HG03442 (cell line): ENCODE data around the gene DENND4B.
"Not testable (repeated sequence)": the region's sequence is repeated elsewhere in the genome, so short reads cannot be mapped to it uniquely, and the experiment has no call there.

Source experiments
- ATAC-seq: cut with Tn5 transposase; IDR thresholded peaks from one replicate; pipeline ENCODE4 v1.9.1; 2021; ENCODE audit warnings: mild to moderate bottlenecking, moderate library complexity; ENCODE audit not compliant: unreplicated experiment

Gene DENND4B

DNA sequence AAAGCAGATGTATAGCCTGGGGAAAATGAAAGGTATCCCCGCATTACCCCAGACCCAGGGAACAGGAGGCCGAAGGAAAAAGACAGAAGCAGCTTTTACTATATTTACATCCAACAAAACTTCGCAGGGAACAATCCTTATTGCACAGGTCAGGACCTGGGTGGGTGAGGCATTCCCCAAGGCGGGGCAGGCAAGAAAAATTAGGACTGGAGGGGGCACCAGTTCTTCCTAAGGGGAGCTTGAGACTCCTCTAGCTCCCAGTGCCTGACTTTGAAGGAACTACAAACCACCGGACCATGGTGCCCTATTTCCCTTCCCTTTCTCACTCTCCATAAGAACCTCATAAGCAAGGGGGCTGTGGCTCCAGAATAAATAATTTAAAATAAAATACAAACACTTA, 17.1 kb downstream of the DENND4B start:
- no peak for ATAC-seq

DNA sequence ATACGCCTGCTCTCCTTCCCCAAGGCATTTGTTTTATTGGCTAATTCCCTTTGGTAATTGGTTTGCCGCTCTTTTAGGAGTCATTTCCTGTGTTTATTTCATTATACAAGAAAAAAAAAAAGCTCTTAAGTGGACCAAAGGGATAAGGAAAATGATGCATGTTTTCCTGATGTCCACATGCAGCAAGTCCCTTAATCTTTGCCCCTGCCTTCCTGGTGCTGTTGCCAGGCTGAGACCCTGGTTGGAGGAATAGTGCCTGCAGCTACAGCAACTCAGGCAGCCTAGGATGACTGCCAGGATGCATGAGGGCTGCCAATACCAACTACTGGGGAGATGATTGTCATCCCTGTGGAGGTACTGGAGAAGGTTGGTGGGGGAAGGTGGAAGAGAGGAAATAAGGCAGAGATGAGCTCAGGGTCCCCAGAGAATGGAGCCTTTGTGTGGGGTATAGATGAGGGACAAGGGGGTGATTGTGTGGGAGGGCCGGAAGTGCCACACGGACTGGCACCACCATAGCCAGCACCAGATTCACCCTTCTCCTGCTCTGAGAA, 17.7 kb downstream of the DENND4B start:
- ATAC-seq: no peak

DNA sequence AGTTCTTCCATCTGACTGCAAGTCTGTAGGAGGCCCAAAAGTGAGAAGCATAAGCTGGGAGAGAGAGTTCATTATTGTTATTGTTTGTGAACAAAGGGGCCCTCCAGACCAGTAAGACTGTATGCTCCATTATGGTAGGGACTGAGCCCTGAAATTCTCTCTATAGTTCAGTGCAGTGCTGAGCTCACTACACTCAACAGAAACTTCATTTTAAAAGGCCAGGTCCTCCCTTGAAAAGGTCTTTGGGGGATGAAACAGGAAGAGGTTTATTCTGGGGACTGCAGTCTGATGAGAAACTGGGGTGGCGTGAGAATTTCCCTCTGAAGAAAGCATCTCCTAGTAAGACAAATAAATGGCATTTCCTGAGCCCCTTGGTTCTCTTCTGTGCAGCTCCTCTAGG, 18.3 kb downstream of the DENND4B start:
- ATAC-seq: no peak

DNA sequence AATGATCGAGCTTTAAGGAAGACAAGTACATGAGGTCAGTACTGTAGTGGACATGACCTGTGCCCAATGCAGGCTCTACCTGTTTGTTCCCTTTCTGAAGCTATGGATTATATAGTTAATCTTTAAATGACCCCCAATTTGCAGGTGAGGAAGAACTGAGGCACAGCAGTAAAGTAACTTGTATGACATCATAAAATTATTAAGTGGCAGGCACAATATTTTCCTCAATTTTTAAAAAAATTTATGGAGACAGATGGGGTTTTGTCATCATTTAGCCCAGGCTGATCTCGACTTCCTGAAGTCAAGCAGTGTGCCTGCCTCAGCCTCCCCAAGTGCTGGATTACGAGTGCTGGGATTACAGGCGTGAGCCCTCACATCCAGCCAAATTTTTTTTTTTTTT, 20.1 kb downstream of the DENND4B start:
- no peak for ATAC-seq

DNA sequence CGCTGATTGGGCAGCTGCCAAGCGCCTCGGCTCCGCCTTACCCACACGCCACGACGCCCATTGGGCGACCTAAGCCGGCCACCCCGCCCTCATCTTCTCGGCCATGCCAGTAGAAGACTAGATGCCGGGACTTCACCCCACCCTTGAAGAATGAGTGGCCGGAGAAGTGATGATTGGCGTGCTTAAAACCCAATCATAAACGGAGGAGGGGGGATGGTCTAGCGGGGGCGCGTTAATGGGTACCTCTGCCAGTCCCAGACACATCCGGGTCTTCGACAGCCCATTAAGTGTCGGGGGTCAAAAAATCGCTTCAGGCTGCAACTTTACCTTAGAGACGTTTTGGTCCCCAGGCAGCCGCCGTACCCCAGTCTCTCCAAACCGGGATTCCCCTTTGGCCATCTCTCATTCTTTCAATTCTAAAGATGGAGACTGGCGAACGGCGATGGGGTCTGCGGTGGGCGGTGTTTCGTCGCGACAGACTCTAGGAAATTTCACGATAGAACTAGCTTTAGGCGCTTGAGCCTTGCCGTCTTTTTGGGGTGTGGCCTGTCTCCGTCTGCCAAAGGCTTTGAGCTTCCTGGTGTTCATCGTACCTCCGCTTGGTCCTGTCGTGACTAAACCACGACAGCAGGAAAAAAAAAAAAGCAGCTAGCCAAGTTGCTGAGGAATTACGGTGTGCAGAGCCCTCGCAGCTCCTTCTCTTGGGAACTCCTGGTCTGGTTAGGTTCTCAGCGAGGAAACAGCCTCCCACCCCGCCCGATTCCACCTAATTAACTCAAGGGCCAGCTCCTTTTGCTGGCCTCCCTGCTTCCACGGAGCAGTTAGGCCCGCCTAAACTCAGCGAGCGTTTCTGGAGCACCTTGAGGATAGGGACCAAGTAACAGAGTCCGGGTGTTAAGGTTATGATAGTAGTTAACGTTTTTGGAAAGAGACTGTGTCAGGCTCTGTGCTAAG, 23.3 kb downstream of the DENND4B start, which contains the start of gene GATAD2B:
Gene GATAD2B (minus strand): TSS at position 1 of the 954 bp plus-strand sequence. CDS start 94,625 bp downstream, outside the sequence.
- peak; percentile 92 for ATAC-seq

DNA sequence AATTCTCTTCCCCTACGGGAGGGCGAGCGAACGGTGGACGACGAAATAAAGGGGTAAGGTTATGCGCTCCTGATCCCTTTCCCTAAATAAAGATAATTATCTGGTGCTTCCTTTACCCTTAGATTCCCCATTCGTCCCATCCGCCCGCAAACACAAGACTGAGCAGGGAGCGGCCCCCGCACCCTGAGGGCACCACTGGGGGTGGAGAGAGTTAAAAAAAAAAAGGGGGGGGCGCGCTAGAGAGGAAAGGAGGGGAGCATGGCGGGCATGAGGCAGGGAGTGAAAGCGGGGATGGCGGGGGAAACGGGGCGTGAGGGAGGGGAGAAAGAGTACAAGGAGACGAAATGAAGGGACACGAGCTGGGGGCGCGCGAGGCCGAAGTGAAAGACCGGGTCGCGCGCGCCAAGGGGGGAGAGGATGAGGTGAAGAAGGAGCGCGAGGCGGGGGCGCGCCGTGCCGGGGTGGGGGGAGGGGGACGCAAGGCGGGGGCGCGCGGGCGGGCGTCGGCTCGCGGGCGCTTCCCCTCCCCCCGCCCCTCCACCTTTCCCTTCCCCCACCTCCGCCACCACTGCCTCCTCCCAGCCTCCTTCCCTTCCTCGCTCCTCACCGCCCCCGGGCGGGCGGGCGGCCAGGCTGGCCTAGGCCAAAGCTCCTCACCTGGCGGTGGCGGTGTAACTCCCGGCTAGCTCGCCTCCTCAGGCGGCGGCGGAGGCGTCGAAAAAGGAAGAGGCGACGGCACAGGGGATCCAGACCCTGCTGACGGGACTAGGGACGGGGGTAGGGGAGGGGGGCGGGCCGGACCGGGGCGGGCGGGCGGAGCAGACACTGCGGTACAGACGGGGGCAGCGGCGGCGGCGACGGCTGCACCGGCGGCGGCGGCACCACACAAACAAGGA, 24.2 kb downstream of the DENND4B start:
- ATAC-seq: peak; percentile 16

DNA sequence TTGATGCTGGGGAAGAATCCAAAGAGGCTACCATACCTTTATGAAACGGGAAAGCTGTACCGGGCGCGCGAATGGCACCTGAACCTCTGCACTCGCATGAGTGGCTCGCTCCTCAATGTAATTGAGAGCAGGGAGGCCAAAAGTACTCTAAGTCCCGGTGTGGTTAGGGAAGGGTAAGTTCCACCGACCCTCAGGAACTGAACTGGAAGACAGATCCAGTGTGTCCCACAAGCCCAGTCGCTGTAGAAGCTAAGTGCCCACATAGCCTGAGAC, 24.8 kb downstream of the DENND4B start:
- no peak for ATAC-seq

DNA sequence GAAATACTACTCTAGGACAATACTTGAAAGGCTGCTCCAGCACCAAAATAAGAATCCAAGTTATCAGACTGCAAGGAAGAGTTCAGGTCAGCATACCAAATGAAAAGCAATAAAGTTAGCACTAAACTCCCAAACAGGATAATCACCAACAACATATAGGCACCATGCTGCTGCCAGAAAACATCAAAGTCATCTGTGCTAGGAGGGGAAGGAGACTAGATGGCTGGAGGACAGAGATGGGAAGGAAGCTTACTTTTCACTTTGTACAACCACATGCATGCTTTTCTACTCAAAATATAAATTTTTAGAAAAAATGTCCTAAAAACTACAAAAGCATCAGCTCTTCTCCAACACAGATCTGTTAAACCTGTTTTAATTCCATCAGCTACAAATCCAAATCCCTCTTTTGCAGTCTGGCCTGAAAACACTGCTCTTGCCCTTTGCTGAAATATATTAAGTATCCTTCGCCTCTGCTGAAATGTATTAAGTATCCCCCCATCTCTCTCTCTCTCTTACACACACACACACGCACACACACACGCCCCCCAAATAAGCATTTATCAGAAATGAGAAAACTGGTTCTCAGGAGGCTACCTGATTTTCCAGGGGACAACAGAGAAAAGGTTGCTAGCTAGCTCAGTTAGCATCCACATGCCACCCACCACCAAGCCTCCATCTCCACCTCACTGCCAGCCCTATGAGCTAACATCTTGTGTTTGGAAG, 25.3 kb downstream of the DENND4B start:
- ATAC-seq: no peak

DNA sequence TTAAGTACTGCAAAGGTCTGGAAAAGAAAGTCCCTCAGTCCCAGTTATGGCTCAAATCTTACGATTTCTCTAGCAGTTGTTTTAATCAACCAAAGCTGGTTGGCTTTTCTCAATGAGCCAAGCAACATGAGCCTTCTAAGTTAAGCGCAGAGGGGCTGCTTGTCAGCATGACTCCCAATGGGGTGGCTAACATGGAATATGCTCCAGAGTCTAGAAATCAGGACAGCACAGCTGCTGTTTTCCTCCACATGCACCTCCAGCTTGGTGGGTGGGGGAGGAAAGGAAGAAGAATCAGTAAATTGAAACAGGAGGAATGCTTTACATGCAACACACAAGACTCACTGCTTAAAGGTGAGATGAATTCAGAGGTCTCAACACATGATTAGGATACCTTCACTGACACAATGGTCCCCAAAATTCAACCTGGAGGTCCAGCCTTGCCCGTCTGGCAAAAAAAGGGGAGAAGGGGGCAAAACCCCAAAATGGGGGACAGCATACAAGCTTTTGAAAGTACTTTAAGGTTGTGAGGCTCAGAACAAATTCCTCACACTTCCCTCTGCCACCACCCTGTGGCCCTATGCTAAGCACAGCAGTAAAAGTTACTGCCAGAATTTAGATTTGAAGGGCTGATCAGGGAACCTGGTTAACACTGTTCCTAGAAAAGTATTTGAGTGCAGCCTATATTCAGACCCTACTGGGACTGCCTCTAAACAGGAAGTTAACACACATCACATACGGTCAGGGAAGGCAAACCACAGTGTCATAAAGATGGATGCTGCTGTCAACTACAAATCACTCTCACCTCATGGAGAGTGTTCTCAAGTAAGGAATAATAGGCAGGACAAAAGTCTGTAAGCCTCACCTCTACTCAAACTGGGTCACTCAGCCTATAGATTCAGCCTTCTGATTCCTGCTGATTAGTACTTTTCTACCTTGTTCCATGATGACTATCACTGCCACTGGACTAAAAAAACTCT, 26.4 kb downstream of the DENND4B start:
- no peak for ATAC-seq

DNA sequence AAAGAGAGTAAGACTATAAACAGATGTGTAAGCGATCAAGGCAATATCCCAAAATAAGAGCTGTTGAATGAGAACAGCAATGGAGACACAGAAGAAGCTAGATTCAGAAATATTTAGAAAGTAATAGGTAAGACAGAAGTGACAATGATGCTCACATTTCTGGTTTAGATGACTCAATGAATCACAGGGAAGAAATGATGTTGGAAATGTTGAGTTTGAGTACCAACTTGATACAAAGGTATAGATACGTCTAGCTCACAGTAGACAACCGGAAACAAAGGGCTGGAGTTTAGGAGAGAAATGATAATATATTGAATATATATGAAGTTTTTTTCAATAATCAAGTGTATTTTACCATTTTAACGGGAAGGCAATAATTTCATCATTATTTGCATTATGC, 30.2 kb downstream of the DENND4B start:
- ATAC-seq: no peak

DNA sequence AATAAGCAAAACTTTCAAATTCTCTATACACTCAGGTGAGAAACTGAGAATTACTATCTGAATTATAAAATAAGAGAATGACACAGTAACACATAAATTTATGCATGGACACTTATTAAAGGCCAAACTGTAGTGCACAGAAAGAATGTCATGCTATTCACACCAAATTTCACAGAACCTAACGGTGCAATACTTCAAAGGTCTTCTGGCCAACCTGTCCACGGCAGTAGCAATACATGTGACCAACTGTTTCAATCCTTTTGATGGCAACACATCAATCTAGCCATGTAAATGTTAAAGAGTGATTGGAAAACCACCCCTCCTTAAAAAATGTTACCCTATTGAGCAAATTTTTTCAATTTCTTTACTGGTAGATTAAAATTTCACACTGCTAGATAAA, 34.2 kb downstream of the DENND4B start:
- no peak for ATAC-seq

DNA sequence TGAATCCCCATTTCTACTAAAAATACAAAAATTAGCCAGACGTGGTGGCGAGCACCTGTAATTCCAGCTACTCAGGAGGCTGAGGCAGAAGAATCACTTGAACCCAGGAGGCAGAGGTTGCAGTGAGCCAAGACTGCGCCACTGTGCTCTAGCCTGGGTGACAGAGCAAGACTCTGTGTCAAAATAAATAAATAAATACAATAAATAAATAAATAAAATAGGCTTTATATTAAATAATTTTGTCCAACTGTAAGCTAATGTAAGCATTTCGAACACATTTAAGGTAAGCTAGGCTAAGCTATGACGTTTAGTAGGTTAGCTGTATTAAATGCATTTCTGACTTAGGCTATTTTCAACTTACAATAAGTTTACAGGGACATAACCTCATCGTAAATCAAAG, 36.0 kb downstream of the DENND4B start:
- not testable (repeated sequence) for ATAC-seq

DNA sequence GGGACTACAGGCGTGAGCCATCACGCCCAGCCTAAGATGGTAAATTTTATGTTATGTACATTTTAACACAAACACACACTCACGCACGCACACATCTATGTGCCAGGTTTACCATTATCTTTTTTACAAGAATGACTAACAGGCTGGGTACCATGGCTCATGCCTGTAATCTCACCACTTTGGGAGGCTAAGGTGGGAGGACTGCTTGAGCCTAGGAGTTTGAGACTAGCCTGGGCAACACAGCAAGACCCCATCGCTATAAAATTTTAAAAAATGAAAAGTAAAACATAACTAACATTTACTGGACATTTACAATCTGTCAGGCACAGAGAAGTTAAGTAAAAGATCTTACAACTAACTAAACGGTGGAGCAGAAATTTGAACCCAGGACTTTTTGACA, 38.4 kb downstream of the DENND4B start:
- ATAC-seq: no peak

DNA sequence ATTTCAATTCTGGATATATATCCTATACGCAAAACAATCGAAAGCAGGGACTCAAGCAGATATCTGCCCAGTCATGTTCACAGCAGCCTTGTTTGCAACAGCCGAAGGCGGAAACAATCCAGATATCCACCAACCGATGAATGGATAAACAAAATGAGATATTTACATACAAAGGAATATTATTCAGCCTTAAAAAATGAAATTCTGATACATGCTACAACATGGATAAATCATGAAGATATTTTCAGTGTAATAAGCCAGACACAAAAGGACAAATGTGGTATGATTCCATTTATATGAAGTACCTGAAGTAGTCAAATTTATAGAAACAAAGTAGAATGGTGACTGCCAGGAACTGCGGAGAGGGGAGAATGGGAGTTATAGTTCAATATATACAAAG, 39.4 kb downstream of the DENND4B start:
- ATAC-seq: no peak

DNA sequence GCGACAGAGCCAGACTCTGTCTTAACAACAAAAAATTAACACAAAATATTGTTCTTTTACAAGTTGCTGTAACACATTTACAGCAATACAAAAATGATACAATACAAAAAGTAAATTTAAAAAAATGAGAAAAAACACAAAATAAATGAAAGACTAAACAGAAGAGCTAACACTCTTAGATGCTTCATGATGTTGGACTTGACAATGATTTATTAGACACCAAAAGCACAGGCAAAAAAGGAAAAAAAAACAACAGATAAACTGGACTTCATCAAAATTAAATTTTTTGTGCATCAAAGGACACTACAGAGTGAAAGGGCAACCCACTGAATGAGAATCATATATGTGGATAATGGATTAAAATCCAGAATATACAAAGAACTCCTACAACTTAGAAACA, 40.1 kb downstream of the DENND4B start:
- no peak for ATAC-seq

DNA sequence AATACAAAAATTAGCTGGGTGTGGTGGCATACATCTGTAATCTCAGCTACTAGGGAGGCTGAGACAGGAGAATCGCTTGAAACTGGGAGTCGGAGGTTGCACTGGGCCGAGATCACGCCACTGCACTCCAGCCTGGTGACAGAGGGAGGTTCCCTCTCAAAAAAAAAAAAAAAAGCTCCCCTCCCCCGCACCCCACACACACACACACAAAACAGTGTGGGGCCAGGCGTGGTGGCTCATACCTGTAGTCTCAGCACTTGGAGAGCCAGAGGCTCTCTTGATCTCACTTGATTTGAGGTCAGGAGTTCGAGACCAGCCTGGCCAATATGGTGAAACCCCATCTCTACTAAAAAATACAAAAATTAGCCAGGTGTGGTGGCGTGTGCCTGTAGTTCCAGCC, 40.6 kb downstream of the DENND4B start:
- ATAC-seq: not testable (repeated sequence)

DNA sequence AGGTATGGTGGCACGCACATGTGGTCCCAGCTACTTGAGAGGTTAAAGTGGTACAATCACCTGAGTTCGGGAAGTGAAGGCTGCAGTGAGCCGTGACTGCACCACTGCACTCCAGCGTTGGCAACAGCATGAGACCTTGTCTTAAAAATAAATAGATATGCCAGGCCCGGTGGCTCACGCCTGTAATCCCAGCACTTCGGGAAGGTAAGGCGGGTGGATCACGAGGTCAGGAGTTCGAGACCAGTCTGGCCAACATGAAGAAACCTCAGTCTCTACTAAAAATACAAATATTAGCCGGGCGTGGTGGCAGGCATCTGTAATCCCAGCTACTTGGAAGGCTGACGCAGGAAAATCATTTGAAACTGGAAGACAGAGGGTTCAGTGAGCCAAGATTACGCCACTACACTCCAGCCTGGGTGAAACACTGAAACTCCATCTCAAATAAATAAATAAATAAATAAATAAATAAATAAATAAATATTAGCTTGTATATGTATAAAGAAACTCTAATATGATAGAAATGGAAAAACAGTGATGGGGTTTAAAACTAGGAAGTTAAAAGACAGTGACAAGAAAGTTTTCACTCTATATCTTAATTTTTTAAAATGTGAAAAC, 42.6 kb downstream of the DENND4B start:
- ATAC-seq: no peak

DNA sequence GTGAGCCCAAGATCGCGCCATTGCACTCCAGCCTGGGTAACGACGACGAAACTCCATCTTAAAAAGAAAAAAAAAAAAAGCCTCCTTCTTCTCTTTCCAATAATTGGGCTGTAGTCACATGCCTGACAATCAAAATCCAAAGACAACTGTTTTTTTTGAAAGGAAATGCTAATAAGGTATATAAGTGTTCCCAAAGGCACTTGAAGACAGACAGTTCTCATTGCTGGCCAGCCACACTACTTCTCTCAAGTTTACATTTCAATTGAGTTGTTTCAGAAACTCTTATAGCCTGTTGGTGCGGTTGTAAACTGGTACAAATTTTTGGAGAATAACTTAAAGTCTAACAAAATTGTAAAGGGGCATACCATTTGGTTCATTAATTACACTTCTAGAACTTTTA, 47.0 kb downstream of the DENND4B start:
- ATAC-seq: no peak

DNA sequence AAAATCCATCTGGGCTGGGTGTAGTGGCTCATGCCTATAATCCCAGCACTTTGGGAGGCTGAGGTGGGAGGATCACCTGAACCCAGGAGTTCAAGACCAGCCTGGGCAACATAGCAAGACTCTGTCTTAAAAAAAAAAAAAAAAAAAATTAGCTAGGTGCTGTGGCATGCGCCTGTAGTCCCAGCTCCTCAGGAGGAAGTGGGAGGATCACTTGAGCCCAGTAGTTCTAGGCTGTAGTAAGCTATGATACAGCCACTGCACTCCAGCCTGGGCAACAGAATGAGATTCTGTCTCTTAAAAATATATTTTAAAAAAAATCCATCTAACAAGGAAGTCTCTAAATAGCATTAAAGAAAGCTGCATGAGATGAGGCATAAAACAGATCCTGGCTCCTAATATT, 50.7 kb downstream of the DENND4B start:
- ATAC-seq: not testable (repeated sequence)
